Measurements from ENCODE around the gene MYLK.

Gene MYLK

GRCh38 chr3:123778991-123779622 lies 105.0 kb downstream of the MYLK start:
- in situ Hi-C loops (cut with MboI; ENCODE audit: low pct_unique_long_range_greater_than_20kb, low sequenced_read_pairs, unreplicated experiment): no loop called here

DNA sequence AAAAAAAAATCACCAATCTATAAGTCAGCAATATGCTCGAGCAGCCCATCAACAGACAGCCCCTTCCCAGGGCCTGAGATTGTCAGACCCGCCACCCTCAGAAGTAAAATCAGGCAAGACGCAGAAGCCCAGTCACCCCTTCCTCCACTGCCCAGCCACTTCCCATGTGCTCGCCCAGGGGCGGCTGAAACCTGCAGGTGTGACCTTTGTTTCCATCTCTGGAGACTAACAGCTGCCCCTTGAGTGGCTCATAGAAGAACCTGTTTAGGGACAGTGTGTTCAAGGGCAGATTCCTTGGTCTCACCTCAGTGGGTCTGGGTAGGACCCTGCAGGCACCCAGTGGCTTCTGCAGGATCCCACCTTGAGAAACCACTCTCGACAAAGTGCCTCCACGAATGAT lies 105.6 kb downstream of the MYLK start:
- TF ChIP-seq, protein P1, sequence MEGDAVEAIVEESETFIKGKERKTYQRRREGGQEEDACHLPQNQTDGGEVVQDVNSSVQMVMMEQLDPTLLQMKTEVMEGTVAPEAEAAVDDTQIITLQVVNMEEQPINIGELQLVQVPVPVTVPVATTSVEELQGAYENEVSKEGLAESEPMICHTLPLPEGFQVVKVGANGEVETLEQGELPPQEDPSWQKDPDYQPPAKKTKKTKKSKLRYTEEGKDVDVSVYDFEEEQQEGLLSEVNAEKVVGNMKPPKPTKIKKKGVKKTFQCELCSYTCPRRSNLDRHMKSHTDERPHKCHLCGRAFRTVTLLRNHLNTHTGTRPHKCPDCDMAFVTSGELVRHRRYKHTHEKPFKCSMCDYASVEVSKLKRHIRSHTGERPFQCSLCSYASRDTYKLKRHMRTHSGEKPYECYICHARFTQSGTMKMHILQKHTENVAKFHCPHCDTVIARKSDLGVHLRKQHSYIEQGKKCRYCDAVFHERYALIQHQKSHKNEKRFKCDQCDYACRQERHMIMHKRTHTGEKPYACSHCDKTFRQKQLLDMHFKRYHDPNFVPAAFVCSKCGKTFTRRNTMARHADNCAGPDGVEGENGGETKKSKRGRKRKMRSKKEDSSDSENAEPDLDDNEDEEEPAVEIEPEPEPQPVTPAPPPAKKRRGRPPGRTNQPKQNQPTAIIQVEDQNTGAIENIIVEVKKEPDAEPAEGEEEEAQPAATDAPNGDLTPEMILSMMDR (IDR thresholded peaks at IDR 0.05; ENCODE audit: extremely low read depth, insufficient read depth, missing control alignments): no peak
- in situ Hi-C loops (cut with MboI; ENCODE audit: low pct_unique_long_range_greater_than_20kb, low sequenced_read_pairs, unreplicated experiment): no loop called here
- no peak for DNase-seq (ENCODE audit: low spot score)

More at GRCh38 chr3:123778991-123779622, 105.0 kb downstream of the MYLK start:
- TF ChIP-seq, protein P1 (IDR thresholded peaks at IDR 0.05; ENCODE audit: extremely low read depth, insufficient read depth, missing control alignments): no peak
- DNase-seq (ENCODE audit: low spot score): no peak

- TF ChIP-seq, protein P1 (IDR thresholded peaks at IDR 0.05; ENCODE audit: extremely low read depth, insufficient read depth, missing control alignments): no peak
- in situ Hi-C loops (cut with MboI; ENCODE audit: low pct_unique_long_range_greater_than_20kb, low sequenced_read_pairs, unreplicated experiment): no loop called here
Measured at GRCh38 chr3:123776071-123776782, 107.9 kb downstream of the MYLK start.

GRCh38 chr3:123774474-123774873 lies 109.7 kb downstream of the MYLK start:
- DNase-seq (ENCODE audit: low spot score): no peak
- in situ Hi-C loops (cut with MboI; ENCODE audit: low pct_unique_long_range_greater_than_20kb, low sequenced_read_pairs, unreplicated experiment): no loop called here
- TF ChIP-seq, protein P1 (IDR thresholded peaks at IDR 0.05; ENCODE audit: extremely low read depth, insufficient read depth, missing control alignments): no peak

More at GRCh38 chr3:123776071-123776782, 107.9 kb downstream of the MYLK start:
- DNase-seq (ENCODE audit: low spot score): no peak

- DNase-seq (ENCODE audit: low spot score): no peak
- TF ChIP-seq, protein P1 (IDR thresholded peaks at IDR 0.05; ENCODE audit: extremely low read depth, insufficient read depth, missing control alignments): no peak
- in situ Hi-C loops (cut with MboI; ENCODE audit: low pct_unique_long_range_greater_than_20kb, low sequenced_read_pairs, unreplicated experiment): no loop called here
Measured at GRCh38 chr3:123773681-123774431, 110.3 kb downstream of the MYLK start.

GRCh38 chr3:123769356-123769743 lies 114.8 kb downstream of the MYLK start:
- DNase-seq (ENCODE audit: low spot score): no peak
- TF ChIP-seq, protein P1 (IDR thresholded peaks at IDR 0.05; ENCODE audit: extremely low read depth, insufficient read depth, missing control alignments): no peak
- in situ Hi-C loops (cut with MboI; ENCODE audit: low pct_unique_long_range_greater_than_20kb, low sequenced_read_pairs, unreplicated experiment): no loop called here

Measured in GM13977 (cell line).